GM12874 (cell line): ENCODE data around the gene VAMP2.

ENCODE experiments used
- TF ChIP-seq, protein P1 (sequence below): IDR thresholded peaks from 2 replicates; pipeline ENCODE4 v1.5.1; 2011; ENCODE audit warnings: low read depth, mild to moderate bottlenecking, control low read depth, low read length, moderate library complexity; ENCODE audit not compliant: insufficient read depth

VAMP2 gene

DNA sequence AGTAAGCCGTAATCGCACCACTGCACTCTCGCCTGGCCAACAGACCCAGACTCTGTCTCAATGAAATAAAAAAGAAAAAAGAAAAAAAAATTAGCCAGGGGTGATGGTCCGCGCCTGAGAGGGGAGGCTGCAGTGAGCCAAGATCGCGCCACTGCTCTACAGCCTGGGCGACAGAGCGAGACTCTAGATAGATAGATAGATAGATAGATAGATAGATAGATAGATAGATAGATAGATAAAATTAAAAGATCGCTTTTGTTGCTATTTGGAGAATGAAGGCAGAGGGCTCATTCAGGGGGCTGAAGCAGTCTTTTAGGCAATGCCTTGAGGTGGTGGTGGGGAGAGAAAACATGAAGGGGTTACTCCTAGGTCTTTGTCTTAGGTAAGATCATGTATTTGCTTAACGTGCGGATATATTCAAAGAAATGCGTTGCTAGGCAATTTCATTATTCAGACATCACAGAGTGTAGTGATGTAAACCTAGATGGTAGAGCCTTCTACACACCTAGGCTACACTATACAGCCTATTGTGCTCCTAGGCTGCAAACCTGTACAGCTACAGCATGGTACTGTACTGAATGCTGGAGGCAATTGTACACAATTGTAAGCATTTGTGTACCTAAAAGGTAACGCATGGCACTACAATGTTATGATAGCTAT lies 34.5 kb downstream of the VAMP2 start:
- TF ChIP-seq, protein P1, sequence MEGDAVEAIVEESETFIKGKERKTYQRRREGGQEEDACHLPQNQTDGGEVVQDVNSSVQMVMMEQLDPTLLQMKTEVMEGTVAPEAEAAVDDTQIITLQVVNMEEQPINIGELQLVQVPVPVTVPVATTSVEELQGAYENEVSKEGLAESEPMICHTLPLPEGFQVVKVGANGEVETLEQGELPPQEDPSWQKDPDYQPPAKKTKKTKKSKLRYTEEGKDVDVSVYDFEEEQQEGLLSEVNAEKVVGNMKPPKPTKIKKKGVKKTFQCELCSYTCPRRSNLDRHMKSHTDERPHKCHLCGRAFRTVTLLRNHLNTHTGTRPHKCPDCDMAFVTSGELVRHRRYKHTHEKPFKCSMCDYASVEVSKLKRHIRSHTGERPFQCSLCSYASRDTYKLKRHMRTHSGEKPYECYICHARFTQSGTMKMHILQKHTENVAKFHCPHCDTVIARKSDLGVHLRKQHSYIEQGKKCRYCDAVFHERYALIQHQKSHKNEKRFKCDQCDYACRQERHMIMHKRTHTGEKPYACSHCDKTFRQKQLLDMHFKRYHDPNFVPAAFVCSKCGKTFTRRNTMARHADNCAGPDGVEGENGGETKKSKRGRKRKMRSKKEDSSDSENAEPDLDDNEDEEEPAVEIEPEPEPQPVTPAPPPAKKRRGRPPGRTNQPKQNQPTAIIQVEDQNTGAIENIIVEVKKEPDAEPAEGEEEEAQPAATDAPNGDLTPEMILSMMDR, result no peak

DNA sequence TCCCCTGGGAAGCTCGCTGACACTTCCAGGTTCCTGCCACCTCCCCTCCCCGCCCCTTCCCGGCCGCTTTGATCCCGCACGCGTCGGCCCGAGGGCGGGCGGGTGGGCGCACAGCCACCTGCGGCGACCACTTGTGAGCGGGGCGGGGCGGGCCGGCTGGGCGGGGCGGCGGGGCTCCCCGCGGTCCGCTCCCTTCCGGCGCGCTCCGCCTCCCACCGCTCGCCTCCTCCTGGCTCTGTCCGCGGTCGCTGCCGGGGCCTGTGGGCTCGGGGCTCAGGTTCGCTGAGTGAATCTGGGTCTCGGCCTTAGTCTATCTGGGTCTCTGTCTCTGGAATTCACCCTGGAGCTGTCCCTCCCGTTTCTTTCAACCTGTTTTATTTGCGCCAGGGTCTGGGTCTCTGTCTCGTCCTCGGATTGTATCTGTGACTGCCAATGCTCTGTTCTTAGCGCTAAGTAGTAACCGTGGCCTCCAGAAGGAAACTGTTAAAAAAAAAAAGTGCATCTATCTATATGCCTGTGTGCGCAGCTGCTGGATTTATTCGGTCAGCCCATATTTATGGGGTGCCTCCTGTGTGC lies 36.2 kb downstream of the VAMP2 start:
- TF ChIP-seq, protein P1, result no peak

DNA sequence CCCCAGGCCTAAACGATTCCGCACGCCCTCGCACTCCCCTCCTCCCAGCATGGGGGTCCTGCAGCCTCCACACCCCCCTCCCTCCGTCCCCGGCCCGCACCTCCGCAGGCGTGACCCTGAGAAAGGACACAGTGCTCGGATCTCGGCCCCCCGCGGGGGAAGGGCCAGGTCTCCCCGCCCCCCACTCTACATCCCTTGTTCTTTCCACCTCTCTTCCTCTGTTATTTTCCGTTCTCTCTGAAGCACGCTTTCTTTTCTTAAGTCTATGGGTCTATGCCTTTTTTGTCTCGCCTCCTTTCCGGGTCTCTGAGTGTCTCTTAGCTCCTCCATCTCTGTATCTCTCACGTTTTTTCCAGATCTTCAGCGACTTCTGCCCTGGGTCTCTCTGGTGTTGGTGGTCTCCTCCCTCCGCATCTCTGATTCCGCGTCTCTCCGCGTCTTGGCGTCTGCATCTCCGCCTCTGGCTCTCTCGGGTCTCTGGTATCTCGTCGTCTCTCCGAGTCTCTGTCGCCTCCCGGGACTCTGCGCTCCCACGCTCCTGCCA lies 36.7 kb downstream of the VAMP2 start:
- TF ChIP-seq, protein P1, result no peak

DNA sequence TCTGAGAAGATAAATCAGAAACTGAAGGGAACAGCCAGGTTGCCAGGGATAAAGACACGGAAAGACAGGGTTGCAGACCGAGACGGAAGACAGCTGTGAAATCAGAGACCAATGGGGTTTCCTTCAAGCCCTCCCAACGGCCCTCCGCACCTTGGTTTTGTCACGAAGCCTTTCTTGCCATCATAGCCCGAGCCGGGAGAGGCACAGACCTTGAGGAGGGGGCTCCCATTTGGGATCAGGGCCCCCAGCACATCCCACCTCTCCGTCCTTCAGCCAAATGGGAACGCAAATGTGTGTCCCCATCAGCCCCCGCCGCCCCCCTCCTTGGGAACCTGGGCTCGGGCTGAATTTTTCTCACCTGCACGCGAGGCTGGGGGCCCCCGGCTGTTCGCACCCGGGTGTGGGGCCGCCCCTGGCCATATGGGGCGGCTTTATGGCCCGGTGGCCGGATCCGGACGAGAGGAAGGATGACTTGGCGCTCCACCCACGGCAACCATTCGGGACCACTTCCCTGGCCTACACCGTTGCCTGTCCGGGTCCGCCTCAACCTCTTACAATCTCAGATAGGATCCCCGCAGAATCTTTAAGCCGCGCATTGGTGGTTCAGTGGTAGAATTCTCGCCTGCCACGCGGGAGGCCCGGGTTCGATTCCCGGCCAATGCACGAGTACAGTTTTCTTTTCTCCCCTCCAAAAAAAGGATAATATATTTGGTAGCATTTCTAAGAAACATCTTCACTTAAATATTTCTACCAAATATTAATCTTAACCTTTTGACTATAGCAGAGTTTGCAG lies 37.4 kb downstream of the VAMP2 start:
- TF ChIP-seq, protein P1, result no peak

DNA sequence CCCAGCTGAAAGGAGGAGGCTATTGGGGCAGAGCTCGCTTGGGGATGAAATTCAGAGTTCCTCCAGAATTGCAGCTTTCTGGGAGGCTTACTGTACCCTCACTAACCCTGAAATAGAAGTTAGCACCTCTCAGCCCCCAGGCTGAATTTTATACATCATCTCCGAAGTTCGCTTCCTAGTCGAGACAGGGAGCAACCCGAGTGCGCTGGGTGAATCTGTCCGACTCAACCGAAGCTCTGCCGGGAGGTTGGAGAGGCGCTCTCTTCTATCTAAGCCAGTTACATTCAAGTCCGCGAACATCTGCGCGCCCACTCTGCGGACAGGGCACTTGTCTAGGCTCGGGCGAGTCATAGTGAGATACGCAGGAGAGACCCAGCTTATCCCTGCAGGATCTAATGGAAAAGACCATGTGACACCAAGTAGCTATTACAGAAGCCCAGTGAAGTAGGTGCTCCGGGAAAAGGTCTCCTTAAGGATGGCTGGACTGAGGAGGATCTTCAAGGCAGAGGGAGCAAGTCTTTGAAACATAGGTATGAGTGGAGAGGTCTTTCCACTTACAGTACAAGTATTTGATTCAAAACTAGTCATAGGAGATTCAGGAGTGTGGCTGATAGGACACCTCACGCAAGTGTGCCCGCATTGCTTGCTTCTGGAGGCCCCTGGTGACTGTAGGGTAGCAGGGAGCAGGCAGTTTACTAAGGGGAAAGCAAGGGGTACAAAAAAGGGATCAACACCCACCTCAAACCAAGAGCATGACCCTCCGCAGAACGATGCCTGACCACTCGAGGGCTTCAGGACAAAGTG lies 38.2 kb downstream of the VAMP2 start:
- TF ChIP-seq, protein P1, result no peak

DNA sequence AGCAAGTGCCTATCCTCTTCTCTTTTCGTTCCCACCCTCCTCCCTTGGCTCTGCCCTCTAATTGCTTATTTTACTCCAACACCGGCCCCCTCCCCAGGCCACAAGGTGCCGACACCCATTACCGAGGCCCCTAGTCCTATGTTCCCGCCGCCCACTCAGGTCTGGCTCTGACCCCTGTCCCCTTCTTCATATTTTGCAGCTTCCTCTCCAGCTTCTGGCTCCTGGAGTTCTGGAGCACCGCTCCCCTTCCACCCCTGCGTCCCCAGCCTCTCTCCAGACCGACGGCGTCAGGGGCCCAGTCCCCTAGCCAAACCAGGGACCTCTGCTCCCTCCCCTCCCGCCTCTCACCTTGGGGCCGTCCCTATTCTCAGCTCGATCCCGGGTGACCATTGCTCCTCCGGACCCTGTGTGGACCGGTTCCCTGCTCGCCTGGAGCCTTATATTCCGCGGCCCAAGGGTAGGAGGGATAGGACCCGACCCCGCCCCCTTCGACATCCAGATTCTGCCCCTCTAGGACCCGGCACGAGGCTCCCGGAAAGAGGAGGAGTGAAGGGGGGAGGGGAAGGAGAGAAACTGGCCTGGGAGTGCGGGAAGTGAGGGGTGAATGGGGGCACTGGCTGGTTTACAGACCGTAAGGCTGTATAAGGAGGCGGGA lies 38.9 kb downstream of the VAMP2 start, which contains the start of gene HES7:
Gene HES7, minus strand, starts transcription at position 412 of the 655 bp plus-strand sequence. Its CDS starts 22 bp downstream, at position 390.
- TF ChIP-seq, protein P1, result no peak
